NB4 (cell line): Measurements from ENCODE around the gene ADAMTS2.

Experiments
- DNase-seq: peaks from one replicate; pipeline ENCODE4 v3.0.0; 2010; ENCODE audit warnings: low read depth
- H3K4me3 ChIP-seq: one replicate; pipeline ENCODE4 v1.5.1; 2011; ENCODE audit warnings: mild to moderate bottlenecking, low read depth, low read length, moderate library complexity
- CTCF ChIP-seq: IDR thresholded peaks from one replicate; pipeline ENCODE4 v1.5.1; 2012; ENCODE audit warnings: low read depth, low read length
- MYC ChIP-seq: IDR thresholded peaks from 2 replicates; pipeline ENCODE4 v1.6.1; 2011; ENCODE audit warnings: low read depth, low read length
- POLR2A ChIP-seq: IDR thresholded peaks from 2 replicates; pipeline ENCODE4 v1.6.1; 2011; ENCODE audit warnings: mild to moderate bottlenecking; ENCODE audit not compliant: insufficient read length; ENCODE audit errors: extremely low read depth
- TF ChIP-seq, protein P1 (sequence below): IDR thresholded peaks from 2 replicates; pipeline ENCODE4 v1.6.1; 2011; ENCODE audit warnings: low read depth, low read length

Gene ADAMTS2

DNA sequence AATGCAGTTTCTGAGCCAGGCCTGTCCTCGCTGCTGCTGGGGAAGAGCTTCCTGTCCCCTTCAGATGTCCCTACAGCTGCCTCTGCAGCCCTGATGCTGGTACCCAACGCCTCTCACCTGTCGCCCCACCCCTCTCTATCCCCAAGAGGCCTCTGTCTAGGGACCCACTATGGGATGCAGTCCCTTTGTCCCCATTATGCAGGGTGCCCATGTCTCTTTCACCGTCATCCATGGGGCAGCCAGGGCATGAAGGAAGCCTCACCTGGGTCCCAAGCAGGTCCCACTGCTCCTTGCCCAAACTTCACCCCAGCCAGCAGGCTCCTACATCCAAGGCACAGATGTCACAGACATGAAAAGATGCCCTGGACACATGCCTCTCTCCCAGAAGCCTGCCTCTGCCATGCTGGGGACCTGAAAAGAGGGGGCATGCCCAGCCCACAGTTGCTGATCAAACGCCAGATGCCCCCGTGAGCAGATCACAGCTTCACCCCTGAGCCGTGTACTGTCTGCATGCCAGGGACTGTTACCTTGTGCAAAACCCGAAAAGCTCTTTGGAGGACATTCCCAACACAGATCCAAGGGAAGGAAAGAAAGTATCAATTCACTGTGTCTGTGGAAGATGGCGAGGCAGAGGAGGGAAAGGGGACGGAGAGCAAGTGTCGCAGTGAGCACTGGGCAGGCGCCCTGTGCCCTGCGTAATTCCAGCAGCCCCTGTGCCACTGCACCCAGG lies 81.0 kb downstream of the ADAMTS2 start:
- no peak for DNase-seq
- H3K4me3 ChIP-seq = no peak overlapping the region
- TF ChIP-seq MYC (no peak), CTCF (no peak), POLR2A (no peak)
- TF ChIP-seq, protein P1, sequence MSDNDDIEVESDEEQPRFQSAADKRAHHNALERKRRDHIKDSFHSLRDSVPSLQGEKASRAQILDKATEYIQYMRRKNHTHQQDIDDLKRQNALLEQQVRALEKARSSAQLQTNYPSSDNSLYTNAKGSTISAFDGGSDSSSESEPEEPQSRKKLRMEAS = no peak

- no peak for DNase-seq
- no peak overlapping the region for H3K4me3 ChIP-seq
- TF ChIP-seq POLR2A (no peak), MYC (no peak), CTCF (no peak)
- TF ChIP-seq, protein P1 = no peak
These were observed 81.7 kb downstream of the ADAMTS2 start for GRCh38 chr5:179263391-179264052.

DNA sequence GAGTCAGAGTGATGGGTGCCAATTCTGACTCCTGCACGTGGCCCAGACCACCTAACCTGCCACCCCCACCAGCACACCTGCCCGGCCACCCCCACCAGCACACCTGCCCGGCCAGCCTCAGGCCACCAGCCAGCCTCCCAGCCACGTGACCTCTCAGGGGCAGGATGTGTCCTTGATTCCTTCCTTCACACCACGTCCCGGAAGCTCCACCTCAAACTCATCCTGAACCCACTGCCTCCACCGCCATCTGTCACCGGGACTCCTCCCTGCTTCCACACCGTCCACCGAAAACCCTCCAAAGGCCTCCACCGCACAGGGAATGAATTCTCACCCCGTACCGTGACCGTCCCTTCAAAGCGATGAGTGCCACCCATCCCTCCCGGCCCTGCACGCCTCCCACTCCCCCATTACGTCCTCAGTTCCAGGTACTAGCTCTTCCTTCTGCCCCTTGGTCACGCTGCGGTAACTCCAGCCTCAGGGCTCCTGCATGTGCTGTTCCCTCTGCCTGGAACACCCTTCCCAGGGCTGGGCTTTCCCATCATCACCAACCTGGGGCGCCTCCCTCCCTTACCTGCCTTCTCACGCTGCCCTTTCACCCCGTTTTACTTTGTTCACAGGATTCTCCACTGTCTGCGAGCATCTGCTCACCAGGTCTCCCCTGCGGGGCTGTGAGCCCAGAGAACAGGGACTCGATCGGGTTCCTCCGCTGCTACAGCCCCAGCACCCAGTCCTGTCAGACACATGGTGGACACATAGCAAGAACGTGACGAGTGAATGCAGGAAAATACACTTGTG lies 82.9 kb downstream of the ADAMTS2 start:
- TF ChIP-seq CTCF (no peak), MYC (no peak), POLR2A (no peak)
- TF ChIP-seq, protein P1 = no peak
- no peak overlapping the region for H3K4me3 ChIP-seq

DNA sequence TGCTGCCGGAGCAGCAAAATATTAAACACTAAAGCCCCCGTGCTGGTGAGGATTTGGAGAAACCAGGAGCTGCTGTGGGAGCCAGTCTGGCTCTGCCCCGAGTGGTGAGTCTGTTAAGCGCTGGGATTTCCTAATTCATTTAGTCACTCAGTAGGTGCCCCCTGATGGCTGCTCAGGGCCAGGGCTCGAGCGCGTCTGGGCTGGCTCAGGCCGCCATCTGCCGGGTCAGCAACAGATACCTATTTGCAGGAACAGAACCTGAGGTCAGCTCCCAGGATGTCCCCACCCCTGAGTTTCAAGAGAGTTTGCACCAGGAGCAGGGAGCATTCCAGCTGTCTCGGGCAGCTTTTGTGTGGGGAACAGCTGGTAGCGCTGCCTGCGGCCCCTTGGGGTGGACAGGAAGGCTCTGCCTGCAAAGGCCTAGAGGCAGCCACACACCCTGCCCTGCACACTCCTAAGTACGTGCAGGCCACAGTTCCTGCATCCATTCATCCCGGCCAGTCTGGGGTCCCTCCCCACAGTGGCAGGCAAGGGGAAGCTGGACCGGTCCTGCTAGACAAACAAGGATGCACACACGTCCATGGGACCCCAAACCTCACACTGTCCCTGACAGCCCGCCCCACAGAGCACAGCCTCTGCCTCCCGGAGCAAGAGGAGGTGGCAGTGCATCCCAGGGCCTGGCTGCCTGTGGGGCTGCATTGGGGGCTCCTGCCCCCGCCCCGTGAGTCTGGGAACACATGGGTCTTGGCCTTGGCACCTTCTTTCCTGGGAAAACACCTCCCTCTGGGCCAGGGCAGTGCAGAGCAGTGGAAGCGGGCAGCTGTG lies 83.7 kb downstream of the ADAMTS2 start:
- DNase-seq = peak; percentile 56
- TF ChIP-seq, protein P1 = no peak
- TF ChIP-seq POLR2A = no peak
- TF ChIP-seq CTCF = peak; percentile 19
- TF ChIP-seq MYC = no peak
- no peak overlapping the region for H3K4me3 ChIP-seq

More for the DNA sequence above, 82.9 kb downstream of the ADAMTS2 start:
- DNase-seq = no peak

DNA sequence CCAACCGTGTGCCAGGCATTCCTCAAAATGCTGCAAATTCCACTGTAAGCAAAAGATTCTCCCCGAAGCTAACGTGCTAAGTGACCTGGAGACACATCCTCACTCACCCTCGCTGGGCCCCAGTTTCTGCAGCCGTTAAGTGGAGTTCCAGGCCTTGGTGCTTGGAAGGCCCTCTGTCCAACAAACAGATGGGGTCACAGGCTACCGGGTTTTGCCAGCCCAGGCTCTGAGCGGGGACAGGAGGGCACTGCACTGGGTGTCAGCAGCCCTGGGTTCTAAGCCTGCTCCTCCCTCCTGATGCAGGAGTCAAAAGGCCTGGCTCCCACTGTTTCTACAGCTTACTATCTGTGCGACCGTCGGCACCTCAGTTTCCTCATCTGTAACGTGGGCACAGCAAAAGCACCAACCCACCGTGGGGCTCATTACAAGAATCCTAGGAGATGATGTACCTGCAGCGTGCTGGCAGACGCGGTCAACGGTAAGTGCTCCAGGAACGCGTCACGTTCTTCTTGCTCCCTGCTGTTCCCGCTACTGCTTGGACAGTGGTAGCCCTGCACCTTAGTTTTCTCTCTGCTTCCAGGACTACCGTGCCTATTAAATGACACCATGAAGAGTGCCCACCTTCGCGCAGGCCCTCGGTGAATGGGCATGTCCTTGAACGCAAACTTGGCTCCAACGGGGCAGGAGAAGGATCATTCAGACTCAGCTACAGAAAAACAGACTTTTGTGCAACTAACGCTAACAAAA lies 84.8 kb downstream of the ADAMTS2 start:
- H3K4me3 ChIP-seq = no peak overlapping the region
- no peak for DNase-seq
- TF ChIP-seq POLR2A (no peak), CTCF (no peak), MYC (no peak)
- TF ChIP-seq, protein P1 = no peak
